HepG2 (cell line): ENCODE data around the gene TCOF1. TPM values are rescaled to one million over a fixed set of nuclear protein-coding genes. Genes with fewer than 3 reads are reported as not detected.

Experiments used
- ARNT2 ChIP-seq: sonication (generic); formaldehyde crosslinking; IDR thresholded peaks from 2 replicates; pipeline ENCODE4 v1.8.0; 2022; ENCODE audit warnings: mild to moderate bottlenecking, low read depth, missing genetic modification reagents, moderate library complexity
- GATA4 ChIP-seq: sonication (generic); IDR thresholded peaks from 2 replicates; pipeline ENCODE4 v1.6.1; 2016; ENCODE audit warnings: antibody characterized with exemption, low read depth, borderline replicate concordance
- MED1 ChIP-seq: sonication (generic); formaldehyde crosslinking; IDR thresholded peaks from 2 replicates; pipeline ENCODE4 v1.4.0; 2020; ENCODE audit warnings: missing genetic modification reagents
- PITX1 ChIP-seq: sonication (generic); formaldehyde crosslinking; IDR thresholded peaks from 2 replicates; pipeline ENCODE4 v1.5.1; 2020; ENCODE audit warnings: mild to moderate bottlenecking, missing genetic modification reagents
- PRPF4 ChIP-seq: fragments of 200-400 bp; formaldehyde crosslinking; IDR thresholded peaks from 2 replicates; pipeline ENCODE4 v1.6.1; 2016; ENCODE audit warnings: low read length, low read depth; ENCODE audit not compliant: poor library complexity, severe bottlenecking
- REL ChIP-seq: sonication (generic); formaldehyde crosslinking; conservative IDR thresholded peaks from 2 replicates; pipeline ENCODE4 v1.8.0; 2022; ENCODE audit warnings: mild to moderate bottlenecking, missing genetic modification reagents, moderate library complexity
- SIN3A ChIP-seq: IDR thresholded peaks from 2 replicates; pipeline ENCODE4 v1.6.1; 2011; ENCODE audit warnings: low read depth, mild to moderate bottlenecking, control low read depth, low read length, borderline replicate concordance
- SMYD3 ChIP-seq: sonication (generic); formaldehyde crosslinking; IDR thresholded peaks from 2 replicates; pipeline ENCODE4 v1.8.1; 2023; ENCODE audit warnings: mild to moderate bottlenecking, missing genetic modification reagents
- ZIK1 ChIP-seq: sonication (generic); formaldehyde crosslinking; IDR thresholded peaks from 2 replicates; pipeline ENCODE4 v1.5.0; 2020; ENCODE audit warnings: mild to moderate bottlenecking, low read depth, missing genetic modification reagents, borderline replicate concordance
- ZNF367 ChIP-seq: sonication (generic); formaldehyde crosslinking; IDR thresholded peaks from 2 replicates; pipeline ENCODE4 v1.4.0; 2020; ENCODE audit warnings: missing genetic modification reagents, borderline replicate concordance
- ZNF430 ChIP-seq: sonication (generic); formaldehyde crosslinking; IDR thresholded peaks from 2 replicates; pipeline ENCODE4 v1.9.0; 2021; ENCODE audit warnings: mild to moderate bottlenecking, missing genetic modification reagents
- ZNF484 ChIP-seq: sonication (generic); formaldehyde crosslinking; IDR thresholded peaks from 2 replicates; pipeline ENCODE4 v1.5.1; 2020; ENCODE audit warnings: mild to moderate bottlenecking, low read depth, missing genetic modification reagents, borderline replicate concordance
- ZNF678 ChIP-seq: sonication (generic); formaldehyde crosslinking; IDR thresholded peaks from 2 replicates; pipeline ENCODE4 v1.4.0; 2020; ENCODE audit warnings: mild to moderate bottlenecking, missing genetic modification reagents
- polyA plus RNA-seq, 8 experiments: library from polyadenylated mRNA; depleted of rRNA in 3 of 8; stranded (reverse) in 7 of 8; unstranded in 1 of 8; fragments of >200 nt; fragmentation: Illumina TruSeq in 4 of 8; extraction: Trizol in 4 of 8; gene quantifications; 2 replicates each; pipeline versions ENCODE4 v1.2.1 to v1.2.3, GENCODE V29; 2011 to 2016; ENCODE audit warnings: low read depth in 4 of 8, missing spikeins in 1 of 8, mixed read lengths in 1 of 8; ENCODE audit not compliant: insufficient read depth in 1 of 8
- total RNA-seq, 5 experiments: library from RNA; depleted of rRNA; stranded (reverse); fragments of >200 nt; fragmentation: Illumina TruSeq; extraction: Trizol; gene quantifications; 2 replicates each; pipeline ENCODE4 v1.2.3, GENCODE V29; 2016; ENCODE audit warnings: low read depth in 1 of 5
- TF ChIP-seq, protein P1 (sequence below): sonication (generic); formaldehyde crosslinking; IDR thresholded peaks from 2 replicates; pipeline ENCODE4 v1.8.0; 2022; ENCODE audit warnings: mild to moderate bottlenecking, missing genetic modification reagents; ENCODE audit not compliant: insufficient replicate concordance
- TF ChIP-seq, protein P2 (sequence below): sonication (generic); formaldehyde crosslinking; IDR thresholded peaks from 2 replicates; pipeline ENCODE4 v1.4.0; 2020; ENCODE audit warnings: mild to moderate bottlenecking, missing genetic modification reagents
- TF ChIP-seq, protein P3 (sequence below): sonication (generic); formaldehyde crosslinking; IDR thresholded peaks from 2 replicates; pipeline ENCODE4 v1.4.0; 2020; ENCODE audit warnings: mild to moderate bottlenecking, missing genetic modification reagents, borderline replicate concordance
- TF ChIP-seq, protein P4 (sequence below): sonication (generic); formaldehyde crosslinking; IDR thresholded peaks from 2 replicates; pipeline ENCODE4 v1.8.0; 2022; ENCODE audit warnings: mild to moderate bottlenecking, missing genetic modification reagents, moderate library complexity
- TF ChIP-seq, protein P5 (sequence below): IDR thresholded peaks from 2 replicates; pipeline ENCODE4 v1.6.1; 2012; ENCODE audit warnings: inconsistent platforms
- TF ChIP-seq, protein P6 (sequence below): sonication (generic); formaldehyde crosslinking; IDR thresholded peaks from 2 replicates; pipeline ENCODE4 v1.4.0; 2020; ENCODE audit warnings: mild to moderate bottlenecking, missing genetic modification reagents

The TCOF1 gene
- total and polyA plus RNA-seq, 2 of the 13 experiments (the other 11 are each of a cell fraction or from before 2014, with no cell fraction given), result 10.1 to 41.6 TPM

DNA sequence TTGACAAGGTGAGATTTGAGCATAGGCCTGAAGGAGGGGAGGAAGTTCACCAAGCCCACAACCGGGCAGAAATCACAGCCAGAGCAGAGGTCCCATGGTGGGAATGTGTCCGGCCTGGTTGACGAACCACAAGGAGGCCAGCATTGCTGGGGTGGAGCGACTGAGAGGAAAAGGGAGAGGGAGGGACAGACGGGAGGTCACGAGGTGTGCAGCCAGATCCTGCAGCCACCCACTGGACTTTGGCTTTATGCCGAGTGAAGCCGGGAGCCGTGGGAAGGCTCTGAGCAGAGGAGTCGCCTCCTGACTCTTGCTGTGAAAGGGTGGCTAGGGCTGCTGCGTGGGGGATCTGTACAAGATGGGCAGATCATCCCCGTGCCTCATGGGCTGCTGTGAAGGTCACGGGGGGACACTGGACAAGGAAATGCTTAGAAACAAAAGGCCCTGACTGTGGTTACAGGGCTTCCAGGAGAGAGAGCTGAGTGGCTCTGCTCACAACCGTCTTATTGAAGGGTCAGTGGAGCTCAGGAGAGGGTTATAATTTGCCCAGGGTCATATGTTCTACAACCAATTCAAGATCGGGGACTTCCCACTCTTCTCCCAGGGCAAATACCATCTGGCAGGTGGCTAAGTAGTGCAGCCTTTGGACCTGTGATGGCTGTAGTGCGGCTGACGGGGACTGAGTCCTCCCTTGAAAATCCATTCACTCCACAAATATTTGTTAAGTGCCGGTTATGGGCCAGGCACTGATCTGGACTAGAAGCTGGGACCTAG is 70.8 kb downstream of the TCOF1 start (continued):
- 0 out of 2 replicates have a peak, but pooled peaks have one; percentile 35 for TF ChIP-seq ARNT2 (CRISPR knock-in tag)
- TF ChIP-seq, protein P1, sequence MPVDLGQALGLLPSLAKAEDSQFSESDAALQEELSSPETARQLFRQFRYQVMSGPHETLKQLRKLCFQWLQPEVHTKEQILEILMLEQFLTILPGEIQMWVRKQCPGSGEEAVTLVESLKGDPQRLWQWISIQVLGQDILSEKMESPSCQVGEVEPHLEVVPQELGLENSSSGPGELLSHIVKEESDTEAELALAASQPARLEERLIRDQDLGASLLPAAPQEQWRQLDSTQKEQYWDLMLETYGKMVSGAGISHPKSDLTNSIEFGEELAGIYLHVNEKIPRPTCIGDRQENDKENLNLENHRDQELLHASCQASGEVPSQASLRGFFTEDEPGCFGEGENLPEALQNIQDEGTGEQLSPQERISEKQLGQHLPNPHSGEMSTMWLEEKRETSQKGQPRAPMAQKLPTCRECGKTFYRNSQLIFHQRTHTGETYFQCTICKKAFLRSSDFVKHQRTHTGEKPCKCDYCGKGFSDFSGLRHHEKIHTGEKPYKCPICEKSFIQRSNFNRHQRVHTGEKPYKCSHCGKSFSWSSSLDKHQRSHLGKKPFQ (CRISPR knock-in tag), result peak; percentile 41
- 0 out of 2 replicates have a peak, but pooled peaks have one; percentile 8 for TF ChIP-seq ZNF678 (CRISPR knock-in tag)
- 0 out of 2 replicates have a peak, but pooled peaks have one; percentile 24 for TF ChIP-seq MED1
- TF ChIP-seq, protein P2, sequence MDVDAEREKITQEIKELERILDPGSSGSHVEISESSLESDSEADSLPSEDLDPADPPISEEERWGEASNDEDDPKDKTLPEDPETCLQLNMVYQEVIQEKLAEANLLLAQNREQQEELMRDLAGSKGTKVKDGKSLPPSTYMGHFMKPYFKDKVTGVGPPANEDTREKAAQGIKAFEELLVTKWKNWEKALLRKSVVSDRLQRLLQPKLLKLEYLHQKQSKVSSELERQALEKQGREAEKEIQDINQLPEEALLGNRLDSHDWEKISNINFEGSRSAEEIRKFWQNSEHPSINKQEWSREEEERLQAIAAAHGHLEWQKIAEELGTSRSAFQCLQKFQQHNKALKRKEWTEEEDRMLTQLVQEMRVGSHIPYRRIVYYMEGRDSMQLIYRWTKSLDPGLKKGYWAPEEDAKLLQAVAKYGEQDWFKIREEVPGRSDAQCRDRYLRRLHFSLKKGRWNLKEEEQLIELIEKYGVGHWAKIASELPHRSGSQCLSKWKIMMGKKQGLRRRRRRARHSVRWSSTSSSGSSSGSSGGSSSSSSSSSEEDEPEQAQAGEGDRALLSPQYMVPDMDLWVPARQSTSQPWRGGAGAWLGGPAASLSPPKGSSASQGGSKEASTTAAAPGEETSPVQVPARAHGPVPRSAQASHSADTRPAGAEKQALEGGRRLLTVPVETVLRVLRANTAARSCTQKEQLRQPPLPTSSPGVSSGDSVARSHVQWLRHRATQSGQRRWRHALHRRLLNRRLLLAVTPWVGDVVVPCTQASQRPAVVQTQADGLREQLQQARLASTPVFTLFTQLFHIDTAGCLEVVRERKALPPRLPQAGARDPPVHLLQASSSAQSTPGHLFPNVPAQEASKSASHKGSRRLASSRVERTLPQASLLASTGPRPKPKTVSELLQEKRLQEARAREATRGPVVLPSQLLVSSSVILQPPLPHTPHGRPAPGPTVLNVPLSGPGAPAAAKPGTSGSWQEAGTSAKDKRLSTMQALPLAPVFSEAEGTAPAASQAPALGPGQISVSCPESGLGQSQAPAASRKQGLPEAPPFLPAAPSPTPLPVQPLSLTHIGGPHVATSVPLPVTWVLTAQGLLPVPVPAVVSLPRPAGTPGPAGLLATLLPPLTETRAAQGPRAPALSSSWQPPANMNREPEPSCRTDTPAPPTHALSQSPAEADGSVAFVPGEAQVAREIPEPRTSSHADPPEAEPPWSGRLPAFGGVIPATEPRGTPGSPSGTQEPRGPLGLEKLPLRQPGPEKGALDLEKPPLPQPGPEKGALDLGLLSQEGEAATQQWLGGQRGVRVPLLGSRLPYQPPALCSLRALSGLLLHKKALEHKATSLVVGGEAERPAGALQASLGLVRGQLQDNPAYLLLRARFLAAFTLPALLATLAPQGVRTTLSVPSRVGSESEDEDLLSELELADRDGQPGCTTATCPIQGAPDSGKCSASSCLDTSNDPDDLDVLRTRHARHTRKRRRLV (CRISPR knock-in tag), result no peak
- no peak for TF ChIP-seq SMYD3 (CRISPR knock-in tag)
- TF ChIP-seq, protein P3, sequence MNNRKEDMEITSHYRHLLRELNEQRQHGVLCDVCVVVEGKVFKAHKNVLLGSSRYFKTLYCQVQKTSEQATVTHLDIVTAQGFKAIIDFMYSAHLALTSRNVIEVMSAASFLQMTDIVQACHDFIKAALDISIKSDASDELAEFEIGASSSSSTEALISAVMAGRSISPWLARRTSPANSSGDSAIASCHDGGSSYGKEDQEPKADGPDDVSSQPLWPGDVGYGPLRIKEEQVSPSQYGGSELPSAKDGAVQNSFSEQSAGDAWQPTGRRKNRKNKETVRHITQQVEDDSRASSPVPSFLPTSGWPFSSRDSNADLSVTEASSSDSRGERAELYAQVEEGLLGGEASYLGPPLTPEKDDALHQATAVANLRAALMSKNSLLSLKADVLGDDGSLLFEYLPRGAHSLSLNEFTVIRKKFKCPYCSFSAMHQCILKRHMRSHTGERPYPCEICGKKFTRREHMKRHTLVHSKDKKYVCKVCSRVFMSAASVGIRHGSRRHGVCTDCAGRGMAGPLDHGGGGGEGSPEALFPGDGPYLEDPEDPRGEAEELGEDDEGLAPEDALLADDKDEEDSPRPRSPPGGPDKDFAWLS (CRISPR knock-in tag), result no peak
- TF ChIP-seq ZNF484 (CRISPR knock-in tag), result no peak
- TF ChIP-seq, protein P4, sequence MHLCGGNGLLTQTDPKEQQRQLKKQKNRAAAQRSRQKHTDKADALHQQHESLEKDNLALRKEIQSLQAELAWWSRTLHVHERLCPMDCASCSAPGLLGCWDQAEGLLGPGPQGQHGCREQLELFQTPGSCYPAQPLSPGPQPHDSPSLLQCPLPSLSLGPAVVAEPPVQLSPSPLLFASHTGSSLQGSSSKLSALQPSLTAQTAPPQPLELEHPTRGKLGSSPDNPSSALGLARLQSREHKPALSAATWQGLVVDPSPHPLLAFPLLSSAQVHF (CRISPR knock-in tag), result no peak
- TF ChIP-seq, protein P5, sequence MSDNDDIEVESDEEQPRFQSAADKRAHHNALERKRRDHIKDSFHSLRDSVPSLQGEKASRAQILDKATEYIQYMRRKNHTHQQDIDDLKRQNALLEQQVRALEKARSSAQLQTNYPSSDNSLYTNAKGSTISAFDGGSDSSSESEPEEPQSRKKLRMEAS, result peak; percentile 50
- TF ChIP-seq ZIK1 (CRISPR knock-in tag), result no peak
- peak; percentile 56; the same call in 1 of the 2 replicates for TF ChIP-seq SIN3A
- TF ChIP-seq, protein P6, sequence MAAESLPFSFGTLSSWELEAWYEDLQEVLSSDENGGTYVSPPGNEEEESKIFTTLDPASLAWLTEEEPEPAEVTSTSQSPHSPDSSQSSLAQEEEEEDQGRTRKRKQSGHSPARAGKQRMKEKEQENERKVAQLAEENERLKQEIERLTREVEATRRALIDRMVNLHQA (CRISPR knock-in tag), result no peak
- TF ChIP-seq ZNF430 (CRISPR knock-in tag), result peak; percentile 76
- TF ChIP-seq PITX1 (CRISPR knock-in tag), result no peak
- no peak for TF ChIP-seq REL (CRISPR knock-in tag)
- 0 out of 2 replicates have a peak, but pooled peaks have one; percentile 13 for TF ChIP-seq GATA4
- TF ChIP-seq PRPF4, result no peak
- no peak for TF ChIP-seq ZNF367
